Stomach smooth muscle (tissue), 2 donors: Measurements from ENCODE around the gene LARP1B.
"Not testable (repeated sequence)": the region's sequence is repeated elsewhere in the genome, so short reads cannot be mapped to it uniquely, and the experiment has no call there.

Source experiments
- H3K27ac ChIP-seq: one replicate; pipeline ENCODE4 v1.7.0; 2013; ENCODE audit warnings: mild to moderate bottlenecking, low read length, inconsistent platforms
- H3K27me3 ChIP-seq, 2 donors: one replicate each; pipeline ENCODE4 v1.7.0; 2013; ENCODE audit warnings: low read length in 2 of 2; ENCODE audit not compliant: insufficient read depth in 2 of 2, control insufficient read depth in 1 of 2
- H3K36me3 ChIP-seq, 2 donors: one replicate each; pipeline ENCODE4 v1.7.0; 2013; ENCODE audit warnings: low read length in 2 of 2; ENCODE audit not compliant: control insufficient read depth in 2 of 2, insufficient read depth in 2 of 2
- H3K4me1 ChIP-seq: one replicate; pipeline ENCODE4 v1.7.0; 2013; ENCODE audit warnings: low read length; ENCODE audit not compliant: control insufficient read depth, insufficient read depth
- H3K4me3 ChIP-seq, 2 donors: one replicate each; pipeline ENCODE4 v1.7.0; 2013; ENCODE audit warnings: low read length in 2 of 2
- H3K9ac ChIP-seq, 2 donors: one replicate each; pipeline ENCODE4 v1.7.0; 2013; ENCODE audit warnings: low read length in 2 of 2, mild to moderate bottlenecking in 1 of 2
- H3K9me3 ChIP-seq, 2 donors: one replicate each; pipeline ENCODE4 v1.7.0; 2013; ENCODE audit warnings: low read length in 2 of 2; ENCODE audit not compliant: control insufficient read depth in 2 of 2
- donor health status: healthy.
- donor health status: Pancreatic carcinoma.

LARP1B gene

GRCh38 chr4:128056396-128056795 lies 4.7 kb upstream of the LARP1B start:
- no peak overlapping the region for H3K27ac ChIP-seq
- no peaks in the 10 kb centered on the region for H3K36me3 ChIP-seq
- peaks cover 7% of the 10 kb centered on the region for H3K4me1 ChIP-seq
- H3K4me3 ChIP-seq: no peak overlapping the region
- H3K9ac ChIP-seq: no peak overlapping the region
- H3K9me3 ChIP-seq: no peaks in the 10 kb centered on the region
- H3K27me3 ChIP-seq: no peaks in the 10 kb centered on the region

- Histone ChIP-seq H3K9me3 (no peaks in the 10 kb centered on the region), H3K4me3 (peak overlapping the region; percentile 70 to 86), H3K9ac (peak overlapping the region; percentile 94 to 96), H3K27me3 (no peaks in the 10 kb centered on the region), H3K36me3 (no peaks in the 10 kb centered on the region), H3K4me1 (peaks cover 11% of the 10 kb centered on the region), H3K27ac (peak overlapping the region; percentile 85)
Observed at GRCh38 chr4:128060121-128060698, 902 bp upstream of the LARP1B start.

GRCh38 chr4:128061566-128062536 lies 739 bp downstream of the LARP1B start:
- Histone ChIP-seq H3K27ac (peak overlapping the region; percentile 85), H3K4me1 (peaks cover 11% of the 10 kb centered on the region), H3K9me3 (no peaks in the 10 kb centered on the region), H3K36me3 (no peaks in the 10 kb centered on the region), H3K27me3 (no peaks in the 10 kb centered on the region), H3K9ac (peak overlapping the region; percentile 73 to 74), H3K4me3 (peak overlapping the region; percentile 85 to 86)

GRCh38 chr4:128066453-128066820 lies 5.3 kb downstream of the LARP1B start:
- not testable (repeated sequence) for H3K36me3 ChIP-seq

GRCh38 chr4:128068918-128069317 lies 7.8 kb downstream of the LARP1B start:
- Histone ChIP-seq H3K27me3 (no peaks in the 10 kb centered on the region), H3K9ac (no peak overlapping the region), H3K36me3 (no peaks in the 10 kb centered on the region), H3K4me3 (no peak overlapping the region), H3K4me1 (no peaks in the 10 kb centered on the region), H3K27ac (no peak overlapping the region), H3K9me3 (no peaks in the 10 kb centered on the region)

More at GRCh38 chr4:128066453-128066820, 5.3 kb downstream of the LARP1B start:
- H3K4me3 ChIP-seq, H3K9ac ChIP-seq, H3K27ac ChIP-seq, H3K4me1 ChIP-seq, H3K27me3 ChIP-seq, H3K9me3 ChIP-seq: not testable (repeated sequence)

GRCh38 chr4:128076464-128076863 lies 15.4 kb downstream of the LARP1B start:
- Histone ChIP-seq H3K27me3 (no peaks in the 10 kb centered on the region), H3K36me3 (peaks cover 2 to 3% of the 10 kb centered on the region in 2 donors), H3K9me3 (no peaks in the 10 kb centered on the region), H3K4me3 (no peak overlapping the region), H3K27ac (no peak overlapping the region), H3K4me1 (no peaks in the 10 kb centered on the region), H3K9ac (no peak overlapping the region)

GRCh38 chr4:128095293-128095692 lies 34.2 kb downstream of the LARP1B start:
- H3K27ac ChIP-seq, H3K9me3 ChIP-seq, H3K4me1 ChIP-seq, H3K9ac ChIP-seq, H3K27me3 ChIP-seq, H3K4me3 ChIP-seq: not testable (repeated sequence)
- H3K36me3 ChIP-seq: peaks cover 11 to 13% of the 10 kb centered on the region in 2 donors

- Histone ChIP-seq H3K36me3 (peaks cover 0 to 2% of the 10 kb centered on the region in 2 donors), H3K4me3 (no peak overlapping the region), H3K9ac (no peak overlapping the region), H3K27me3 (no peaks in the 10 kb centered on the region), H3K27ac (no peak overlapping the region), H3K4me1 (no peaks in the 10 kb centered on the region), H3K9me3 (no peaks in the 10 kb centered on the region)
Observed at GRCh38 chr4:128107766-128108165, 46.7 kb downstream of the LARP1B start.

GRCh38 chr4:128123036-128123435 lies 61.9 kb downstream of the LARP1B start:
- Histone ChIP-seq H3K9ac (no peak overlapping the region), H3K36me3 (peaks cover 0 to 6% of the 10 kb centered on the region in 2 donors), H3K4me3 (no peak overlapping the region), H3K27ac (no peak overlapping the region), H3K27me3 (no peaks in the 10 kb centered on the region), H3K9me3 (no peaks in the 10 kb centered on the region), H3K4me1 (no peaks in the 10 kb centered on the region)

- Histone ChIP-seq H3K4me3 (no peak overlapping the region), H3K9me3 (no peaks in the 10 kb centered on the region), H3K4me1 (no peaks in the 10 kb centered on the region), H3K9ac (no peak overlapping the region), H3K27ac (no peak overlapping the region), H3K27me3 (no peaks in the 10 kb centered on the region), H3K36me3 (no peaks in the 10 kb centered on the region)
Observed at GRCh38 chr4:128130621-128131020, 69.5 kb downstream of the LARP1B start.

- Histone ChIP-seq H3K27me3 (no peaks in the 10 kb centered on the region), H3K9me3 (no peaks in the 10 kb centered on the region), H3K27ac (no peak overlapping the region), H3K4me1 (no peaks in the 10 kb centered on the region), H3K4me3 (no peak overlapping the region), H3K9ac (no peak overlapping the region), H3K36me3 (no peaks in the 10 kb centered on the region)
Observed at GRCh38 chr4:128134925-128135324, 73.8 kb downstream of the LARP1B start.
